IMR-90 (cell line): ENCODE data around the gene BTBD9. TPM values are rescaled to one million over a fixed set of nuclear protein-coding genes. Genes with fewer than 3 reads are reported as not detected.

Source experiments
- ATAC-seq: fragments of 200-7000 bp; cut with Tn5 transposase; 2 replicates; pipeline ENCODE4 v1.9.1; 2020; ENCODE audit warnings: low read depth, mild to moderate bottlenecking, moderate library complexity
- BruUV-seq: library from RNA; stranded (reverse); fragments of 400-500 nt; replicated peaks from 2 replicates; lab custom pipeline; 2021; lab: Mats Ljungman, UMichigan
- CTCF ChIA-PET: fragments of 300-600 bp; formaldehyde crosslinking; extraction: SDS; loops from one replicate; lab custom pipeline; 2021; ENCODE audit warnings: antibody characterized with exemption; lab: Yijun Ruan, JAX
- POLR2A ChIA-PET: fragments of 300-600 bp; sonication (Branson Sonifier 250); formaldehyde crosslinking; loops from one replicate; lab custom pipeline; 2022; ENCODE audit warnings: antibody characterized with exemption; ENCODE audit not compliant: unreplicated experiment; lab: Charles Lee
- DNase-seq: peaks from one replicate; pipeline ENCODE4 v3.0.0; 2013
- H2AFZ ChIP-seq: replicated peaks from 2 replicates; pipeline ENCODE3; 2013; ENCODE audit warnings: low read length, mild to moderate bottlenecking; ENCODE audit not compliant: poor library complexity
- H2AK5ac ChIP-seq: 2 replicates; pipeline ENCODE4 v1.6.1; 2013; ENCODE audit warnings: low read depth, low read length, inconsistent platforms
- H2AK9ac ChIP-seq: replicated peaks from 2 replicates; pipeline ENCODE3; 2013; ENCODE audit warnings: mild to moderate bottlenecking, low read depth, low read length, moderate library complexity; ENCODE audit not compliant: poor library complexity
- H2BK120ac ChIP-seq: 2 replicates; pipeline ENCODE4 v1.6.1; 2013; ENCODE audit warnings: low read depth, low read length, inconsistent platforms
- H2BK15ac ChIP-seq: 3 replicates; pipeline ENCODE4 v1.6.1; 2013; ENCODE audit warnings: low read depth, low read length, inconsistent platforms
- H2BK20ac ChIP-seq: 2 replicates; pipeline ENCODE4 v1.6.1; 2013; ENCODE audit warnings: low read depth, mild to moderate bottlenecking, inconsistent platforms, low read length, moderate library complexity
- H2BK5ac ChIP-seq: 2 replicates; pipeline ENCODE4 v1.6.1; 2013; ENCODE audit warnings: mild to moderate bottlenecking, low read depth, low read length, inconsistent platforms; ENCODE audit not compliant: poor library complexity, severe bottlenecking
- H3K14ac ChIP-seq: replicated peaks from 2 replicates; pipeline ENCODE4 v1.6.1; 2013; ENCODE audit warnings: low read depth, low read length, inconsistent platforms
- H3K18ac ChIP-seq: 2 replicates; pipeline ENCODE4 v1.6.1; 2013; ENCODE audit warnings: low read depth, low read length, control low read depth
- H3K23ac ChIP-seq: 2 replicates; pipeline ENCODE4 v1.6.1; 2013; ENCODE audit warnings: low read depth, low read length, inconsistent platforms
- H3K27ac ChIP-seq: 2 replicates; pipeline ENCODE4 v1.5.1; 2013; ENCODE audit warnings: mild to moderate bottlenecking, control low read depth, low read length; ENCODE audit not compliant: insufficient read depth
- H3K27me3 ChIP-seq: 2 replicates; pipeline ENCODE4 v1.6.1; 2013; ENCODE audit warnings: low read length; ENCODE audit not compliant: control insufficient read depth, insufficient read depth
- H3K36me3 ChIP-seq: 2 replicates; pipeline ENCODE4 v1.6.1; 2013; ENCODE audit warnings: low read length, mixed read lengths; ENCODE audit not compliant: control insufficient read depth, insufficient read depth
- H3K4ac ChIP-seq: 2 replicates; pipeline ENCODE4 v1.6.1; 2013; ENCODE audit warnings: low read depth, low read length, inconsistent platforms
- H3K4me1 ChIP-seq: 2 replicates; pipeline ENCODE4 v1.6.1; 2013; ENCODE audit warnings: low read length, mixed read lengths; ENCODE audit not compliant: control insufficient read depth, insufficient read depth
- H3K4me2 ChIP-seq: 2 replicates; pipeline ENCODE4 v1.6.1; 2013; ENCODE audit warnings: low read depth, mild to moderate bottlenecking, control low read depth, low read length, moderate library complexity
- H3K4me3 ChIP-seq: 2 replicates; pipeline ENCODE4 v1.5.1; 2013; ENCODE audit warnings: low read depth, mild to moderate bottlenecking, control low read depth, low read length, moderate library complexity; ENCODE audit not compliant: insufficient read depth
- H3K56ac ChIP-seq: 2 replicates; pipeline ENCODE4 v1.6.1; 2013; ENCODE audit warnings: low read length, inconsistent platforms; ENCODE audit not compliant: insufficient read depth; ENCODE audit errors: extremely low read depth
- H3K79me1 ChIP-seq, 2 experiments: 2 replicates each; pipeline ENCODE4 v1.6.1; 2013; ENCODE audit warnings: low read length in 2 of 2, inconsistent platforms in 1 of 2, low read depth in 1 of 2
- H3K9ac ChIP-seq: 2 replicates; pipeline ENCODE4 v1.6.1; 2013; ENCODE audit warnings: low read depth, low read length, control low read depth
- H3K9me1 ChIP-seq: 2 replicates; pipeline ENCODE4 v1.6.1; 2013; ENCODE audit warnings: low read length, inconsistent platforms; ENCODE audit not compliant: insufficient read depth
- H3K9me3 ChIP-seq: 2 replicates; pipeline ENCODE4 v1.6.1; 2013; ENCODE audit warnings: low read length; ENCODE audit not compliant: control insufficient read depth, insufficient read depth
- H4K20me1 ChIP-seq: 2 replicates; pipeline ENCODE4 v1.6.1; 2013; ENCODE audit warnings: low read length, inconsistent platforms; ENCODE audit not compliant: insufficient read depth
- H4K5ac ChIP-seq: 2 replicates; pipeline ENCODE4 v1.6.1; 2013; ENCODE audit warnings: mild to moderate bottlenecking, low read depth, low read length, control low read depth
- H4K8ac ChIP-seq, 2 experiments: 2 replicates each; pipeline ENCODE4 v1.6.1; 2013; ENCODE audit warnings: low read depth in 2 of 2, low read length in 2 of 2, control low read depth in 1 of 2, inconsistent platforms in 1 of 2
- H4K91ac ChIP-seq: 2 replicates; pipeline ENCODE4 v1.6.1; 2013; ENCODE audit warnings: low read depth, low read length, inconsistent platforms; ENCODE audit not compliant: insufficient read depth
- CHD1 ChIP-seq: IDR thresholded peaks from 2 replicates; pipeline ENCODE4 v1.6.1; 2012; ENCODE audit warnings: low read depth, low read length, improper control_type of control experiment
- MAFK ChIP-seq: IDR thresholded peaks from 2 replicates; pipeline ENCODE4 v1.6.1; 2012; ENCODE audit warnings: low read depth, low read length, improper control_type of control experiment
- MAZ ChIP-seq: IDR thresholded peaks from 2 replicates; pipeline ENCODE4 v1.6.1; 2012; ENCODE audit warnings: low read depth, mild to moderate bottlenecking, low read length, improper control_type of control experiment, moderate library complexity, borderline replicate concordance
- NFE2L2 ChIP-seq: fragments of 150-350 bp; IDR thresholded peaks from 2 replicates; pipeline ENCODE4 v1.6.1; 2016; ENCODE audit warnings: low read depth, mild to moderate bottlenecking, low read length
- RAD21 ChIP-seq: IDR thresholded peaks from 2 replicates; pipeline ENCODE4 v1.6.1; 2012; ENCODE audit warnings: low read length, improper control_type of control experiment
- USF2 ChIP-seq: fragments of 150-350 bp; IDR thresholded peaks from 2 replicates; pipeline ENCODE4 v1.6.1; 2017; ENCODE audit warnings: mild to moderate bottlenecking, antibody characterized with exemption, low read length, low read depth
- WGBS, 2 experiments: methylation state at CpG; one replicate each; pipeline versions ENCODE4 v1.1.5 to v1.1.7; 2013; ENCODE audit warnings: missing lambda C conversion rate in 2 of 2; ENCODE audit not compliant: insufficient read length in 1 of 2; ENCODE audit errors: extremely low coverage in 2 of 2; 5-methylcytosine and 5-hydroxymethylcytosine counted together
- dilution Hi-C: fragments of 300-500 bp; cut with HindIII; formaldehyde crosslinking; loops from one replicate; pipeline ENCODE4 v1.14.3; 2018; ENCODE audit warnings: low sequenced_read_pairs; ENCODE audit not compliant: unreplicated experiment
- in situ Hi-C: fragments of 300-500 bp; cut with MboI; formaldehyde crosslinking; loops from 3 replicates; pipeline ENCODE4 v1.14.3; 2019; ENCODE audit warnings: low sequenced_read_pairs, inconsistent platforms, mixed read lengths
- intact Hi-C: fragments of 100-400 bp; cut with micrococcal nuclease; formaldehyde crosslinking; loops from 2 replicates; pipeline ENCODE4 v1.10.0; 2022
- polyA plus RNA-seq, 3 experiments: library from polyadenylated mRNA; depleted of rRNA; stranded (reverse); fragments of >200 nt; gene quantifications; 2 replicates each; pipeline ENCODE4 v1.2.3, GENCODE V29; 2012; ENCODE audit warnings: low replicate concordance in 1 of 3
- total RNA-seq: library from RNA; depleted of rRNA; stranded (reverse); fragments of >200 nt; gene quantifications from 2 replicates; pipeline ENCODE4 v1.2.3, GENCODE V29; 2012

BTBD9 gene
- total and polyA plus RNA-seq, 2 of the 4 experiments (the other 2 are of a cell fraction), result 4.1 to 22.0 TPM

- in situ Hi-C loops (no loop called here), dilution Hi-C loops (no loop called here), intact Hi-C loops (loop anchor here (5.0 kb wide), 2 partner anchors 98 to 867 kb away; no protein-coding TSS in a partner anchor)
- POLR2A ChIA-PET, result no interaction called here
- TF ChIP-seq NFE2L2 (peak; percentile 72), MAFK (peak; percentile 42; the same call in 1 of the 2 replicates), CHD1 (no peak), MAZ (no peak), RAD21 (no peak), USF2 (no peak)
- no peak overlapping the region for H3K4me3 ChIP-seq
- no peak overlapping the region for H4K91ac ChIP-seq
- no peaks in the 10 kb centered on the region for H3K79me1 ChIP-seq
- no peak overlapping the region for H2BK120ac ChIP-seq
- H3K14ac ChIP-seq, result no peak overlapping the region
- H3K9ac ChIP-seq, result no peak overlapping the region
- H3K4me2 ChIP-seq, result no peak overlapping the region
- H2BK20ac ChIP-seq, result no peak overlapping the region
- no peaks in the 10 kb centered on the region for H4K20me1 ChIP-seq
- H2AK9ac ChIP-seq, result no peak overlapping the region
- no peaks in the 10 kb centered on the region for H3K27me3 ChIP-seq
- no peak overlapping the region for H2BK15ac ChIP-seq
- peaks cover 3% of the 10 kb centered on the region; the same call in 1 of the 2 replicates for H3K9me1 ChIP-seq
- DNase-seq (peak; percentile 65), ATAC-seq (peak; percentile 80)
- no peak overlapping the region for H2BK5ac ChIP-seq
- no peaks in the 10 kb centered on the region for H3K36me3 ChIP-seq
- no TSS peak for BruUV-seq
- no peak overlapping the region for H4K8ac ChIP-seq
- no peak overlapping the region for H4K5ac ChIP-seq
- H3K9me3 ChIP-seq, result no peaks in the 10 kb centered on the region
- H3K18ac ChIP-seq, result no peak overlapping the region
- CTCF ChIA-PET, result interaction anchor here (0.7 kb wide), 1 partner anchor 9 kb away, joined by 3 read pairs; no protein-coding TSS in a partner anchor
- H3K4ac ChIP-seq, result no peak overlapping the region
- no peak overlapping the region for H3K27ac ChIP-seq
- no peak overlapping the region for H2AK5ac ChIP-seq
- no peak overlapping the region for H2AFZ ChIP-seq
- no peak overlapping the region for H3K56ac ChIP-seq
- H3K4me1 ChIP-seq, result no peaks in the 10 kb centered on the region
- no peak overlapping the region for H3K23ac ChIP-seq
- WGBS, 2 experiments, result no CpG with 5 or more reads among the region's 6 CpGs
Observed at GRCh38 chr6:38573801-38574395, 65.8 kb downstream of the BTBD9 start.
